HCT116 (cell line): Measurements from ENCODE around the gene SLTM. TPM values are rescaled to one million over a fixed set of nuclear protein-coding genes. Genes with fewer than 3 reads are reported as not detected.

Experiments used
- ATAC-seq: fragments of 200-7000 bp; cut with Tn5 transposase; 2 replicates; pipeline ENCODE4 v1.9.1; 2020; ENCODE audit warnings: mild to moderate bottlenecking, moderate library complexity
- BruUV-seq: library from RNA; stranded (reverse); fragments of 400-500 nt; replicated peaks from 2 replicates; lab custom pipeline; 2021; lab: Mats Ljungman, UMichigan
- CTCF ChIA-PET: fragments of 300-600 bp; sonication (Branson Sonifier 250); formaldehyde crosslinking; loops from one replicate; lab custom pipeline; 2021; ENCODE audit warnings: antibody characterized with exemption; lab: Charles Lee
- POLR2A ChIA-PET: fragments of 300-600, 350-600 bp; sonication (Branson Sonifier 250); formaldehyde crosslinking; loops from one replicate; lab custom pipeline; 2021; ENCODE audit warnings: antibody characterized with exemption; lab: Charles Lee
- RAD21 ChIA-PET, 2 experiments: fragments of 300-600 bp; sonication (Branson Sonifier 250); formaldehyde crosslinking; loops; one replicate each; lab custom pipeline; 2023; ENCODE audit warnings: low total read pairs in 2 of 2; ENCODE audit not compliant: uncharacterized antibody in 2 of 2, unreplicated experiment in 2 of 2, low non-redundant PET in 1 of 2; lab: Charles Lee
- DNase-seq: peaks from one replicate; pipeline ENCODE4 v3.0.0-alpha.2; 2010; ENCODE audit warnings: low read depth, low spot score
- H2AFZ ChIP-seq: fragments of 200-600 bp; shearing (Covaris generic), sonication (generic); 2 replicates; pipeline ENCODE4 v1.6.1; 2017; ENCODE audit warnings: low read depth, mixed run types, mixed read lengths, antibody characterized with exemption, low read length; ENCODE audit not compliant: poor library complexity, severe bottlenecking
- H3K27ac ChIP-seq: 2 replicates; pipeline ENCODE4 v1.5.1; 2012; ENCODE audit warnings: low read depth, low read length
- H3K27me3 ChIP-seq: fragments of 200-600 bp; sonication (generic); 2 replicates; pipeline ENCODE4 v1.6.1; 2016; ENCODE audit warnings: mixed run types, low read length, mixed read lengths; ENCODE audit not compliant: insufficient read depth
- H3K36me3 ChIP-seq, 2 experiments: fragments of 200-500 bp in 1 of 2; fragments of 200-600 bp in 1 of 2; sonication (Bioruptor generic) in 1 of 2; sonication (generic) in 1 of 2; 2 replicates each; pipeline versions ENCODE4 v1.5.1 to v1.6.1; 2014 to 2016; ENCODE audit warnings: low read length in 2 of 2, inconsistent platforms in 1 of 2, mixed read lengths in 1 of 2, mixed run types in 1 of 2; ENCODE audit not compliant: insufficient read depth in 2 of 2, control insufficient read depth in 1 of 2
- H3K4me1 ChIP-seq, 2 experiments: fragments of 200-600 bp in 1 of 2; sonication (generic) in 1 of 2; 2 replicates each; pipeline versions ENCODE4 v1.5.1 to v1.6.1; 2012 to 2017; ENCODE audit warnings: low read length in 2 of 2, inconsistent platforms in 1 of 2, mild to moderate bottlenecking in 1 of 2, mixed read lengths in 1 of 2, mixed run types in 1 of 2, moderate library complexity in 1 of 2; ENCODE audit not compliant: insufficient read depth in 2 of 2, control insufficient read depth in 1 of 2
- H3K4me2 ChIP-seq: fragments of 200-600 bp; sonication (generic); 2 replicates; pipeline ENCODE4 v1.6.1; 2017; ENCODE audit warnings: mixed run types, low read length, mixed read lengths
- H3K4me3 ChIP-seq, 2 experiments: fragments of 200-600 bp in 1 of 2; sonication (generic) in 1 of 2; replicated peaks in 1 of 2; 2 replicates each; pipeline ENCODE4 v1.5.1; 2011 to 2016; ENCODE audit warnings: low read length in 2 of 2, control low read depth in 1 of 2, low read depth in 1 of 2, mild to moderate bottlenecking in 1 of 2, mixed read lengths in 1 of 2, mixed run types in 1 of 2
- H3K79me2 ChIP-seq: fragments of 200-600 bp; sonication (generic); 2 replicates; pipeline ENCODE4 v1.6.1; 2017; ENCODE audit warnings: mild to moderate bottlenecking, mixed run types, low read length, moderate library complexity, mixed read lengths; ENCODE audit not compliant: insufficient read depth
- H3K9ac ChIP-seq: fragments of 200-600 bp; sonication (generic); 2 replicates; pipeline ENCODE4 v1.6.1; 2016; ENCODE audit warnings: low read length, mixed read lengths
- H3K9me2 ChIP-seq: fragments of 200-600 bp; sonication (generic), shearing (Covaris generic); 2 replicates; pipeline ENCODE4 v1.6.1; 2017; ENCODE audit warnings: mixed run types, mild to moderate bottlenecking, moderate library complexity; ENCODE audit not compliant: insufficient read depth
- H3K9me3 ChIP-seq, 2 experiments: fragments of 200-500 bp in 1 of 2; fragments of 200-600 bp in 1 of 2; sonication (Bioruptor generic) in 1 of 2; sonication (generic) in 1 of 2; 2 replicates each; pipeline ENCODE4 v1.6.1; 2014 to 2017; ENCODE audit warnings: low read length in 2 of 2, mixed read lengths in 2 of 2, inconsistent platforms in 1 of 2, low read depth in 1 of 2, mild to moderate bottlenecking in 1 of 2, mixed run types in 1 of 2, moderate library complexity in 1 of 2; ENCODE audit not compliant: control insufficient read depth in 1 of 2, insufficient read depth in 1 of 2
- H4K20me1 ChIP-seq: fragments of 200-600 bp; sonication (generic), shearing (Covaris generic); 2 replicates; pipeline ENCODE4 v1.6.1; 2017; ENCODE audit warnings: mixed run types, mild to moderate bottlenecking, moderate library complexity; ENCODE audit not compliant: insufficient read depth
- EZH2 ChIP-seq: fragments of 200-600 bp; sonication (generic); IDR thresholded peaks from 2 replicates; pipeline ENCODE4 v1.6.1; 2017; ENCODE audit warnings: antibody characterized with exemption, mixed run types
- FOSL1 ChIP-seq: IDR thresholded peaks from 2 replicates; pipeline ENCODE4 v1.6.1; 2012; ENCODE audit warnings: low read depth
- JUND ChIP-seq: IDR thresholded peaks from 2 replicates; pipeline ENCODE4 v1.6.1; 2012
- POLR2A ChIP-seq: IDR thresholded peaks from 2 replicates; pipeline ENCODE4 v1.7.0; 2011; ENCODE audit warnings: borderline replicate concordance; ENCODE audit not compliant: insufficient read depth, insufficient read length; ENCODE audit errors: extremely low read depth
- POLR2AphosphoS5 ChIP-seq: IDR thresholded peaks from 2 replicates; pipeline ENCODE4 v1.6.1; 2011; ENCODE audit warnings: mild to moderate bottlenecking, low read depth, low read length, moderate library complexity
- RAD21 ChIP-seq: IDR thresholded peaks from 2 replicates; pipeline ENCODE4 v1.6.1; 2012; ENCODE audit warnings: low read depth, mild to moderate bottlenecking
- SIN3A ChIP-seq: IDR thresholded peaks from 2 replicates; pipeline ENCODE4 v1.6.1; 2012; ENCODE audit warnings: low read depth
- SRF ChIP-seq: IDR thresholded peaks from 2 replicates; pipeline ENCODE4 v1.6.1; 2012; ENCODE audit warnings: low read depth
- YY1 ChIP-seq: IDR thresholded peaks from 2 replicates; pipeline ENCODE4 v1.6.1; 2011; ENCODE audit warnings: low read length, low read depth, moderate library complexity, mild to moderate bottlenecking; ENCODE audit not compliant: insufficient replicate concordance; ENCODE audit errors: extremely low read depth
- ZBTB33 ChIP-seq: IDR thresholded peaks from 2 replicates; pipeline ENCODE4 v1.6.1; 2011; ENCODE audit warnings: mild to moderate bottlenecking, low read length, moderate library complexity; ENCODE audit not compliant: insufficient replicate concordance; ENCODE audit errors: extremely low read depth
- intact Hi-C: fragments of 100-400 bp; cut with micrococcal nuclease; formaldehyde crosslinking; loops from 2 replicates; pipeline ENCODE4 v1.10.0; 2022
- total RNA-seq: library from RNA; stranded (reverse); gene quantifications from one replicate; pipeline ENCODE4 v1.2.1, GENCODE V29; 2021; ENCODE audit not compliant: unreplicated experiment
- TF ChIP-seq, protein P1 (sequence below): IDR thresholded peaks from 2 replicates; pipeline ENCODE4 v1.6.1; 2012

Gene SLTM
- total RNA-seq, 1 experiment from 2014 or later, result 88.7 TPM

GRCh38 chr15:58856086-58856485 lies 77.4 kb downstream of the SLTM start:
- Histone ChIP-seq H3K27ac (no peak overlapping the region), H3K4me1 (no peaks in the 10 kb centered on the region), H3K9me3 (no peaks in the 10 kb centered on the region), H3K79me2 (no peaks in the 10 kb centered on the region), H4K20me1 (no peaks in the 10 kb centered on the region), H3K4me2 (no peak overlapping the region), H3K9ac (no peak overlapping the region), H3K36me3 (peaks cover 0 to 2% of the 10 kb centered on the region in 2 experiments; a peak in 1 of 4 replicates), H3K9me2 (no peaks in the 10 kb centered on the region), H3K27me3 (no peaks in the 10 kb centered on the region), H2AFZ (no peak overlapping the region), H3K4me3 (no peak overlapping the region)
- CTCF ChIA-PET, result no interaction called here
- no peak for TF ChIP-seq SIN3A
- no peak for TF ChIP-seq FOSL1
- no peak for TF ChIP-seq JUND
- TF ChIP-seq, protein P1, sequence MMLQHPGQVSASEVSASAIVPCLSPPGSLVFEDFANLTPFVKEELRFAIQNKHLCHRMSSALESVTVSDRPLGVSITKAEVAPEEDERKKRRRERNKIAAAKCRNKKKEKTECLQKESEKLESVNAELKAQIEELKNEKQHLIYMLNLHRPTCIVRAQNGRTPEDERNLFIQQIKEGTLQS, result no peak
- TF ChIP-seq ZBTB33, result no peak
- no peak for TF ChIP-seq SRF
- no peak for TF ChIP-seq POLR2A
- no peak for TF ChIP-seq YY1
- TF ChIP-seq POLR2AphosphoS5, result no peak
- TF ChIP-seq EZH2, result no peak
- no peak for TF ChIP-seq RAD21
- intact Hi-C loops, result loop anchor here (10.0 kb wide), 1 partner anchor 631 kb away; no protein-coding TSS in a partner anchor
- RAD21 ChIA-PET, result no interaction called here
- ATAC-seq (no peak), DNase-seq (no peak)
- no TSS peak for BruUV-seq
- POLR2A ChIA-PET, result no interaction called here
